Karpas-422 (cell line): ENCODE data around the gene PCNX3. TPM values are rescaled to one million over a fixed set of nuclear protein-coding genes. Genes with fewer than 3 reads are reported as not detected.

Experiments
- DNase-seq: peaks from one replicate; pipeline ENCODE4 v3.0.0-alpha.2; 2015
- H2AFZ ChIP-seq: fragments of 200-600 bp; sonication (generic); 2 replicates; pipeline ENCODE4 v1.6.1; 2014; ENCODE audit warnings: antibody characterized with exemption, low read length, mixed read lengths
- H3K27ac ChIP-seq: fragments of 200-600 bp; sonication (generic); 2 replicates; pipeline ENCODE4 v1.5.1; 2014; ENCODE audit warnings: mild to moderate bottlenecking, low read length, moderate library complexity
- H3K27me3 ChIP-seq: fragments of 200-600 bp; sonication (generic); 2 replicates; pipeline ENCODE4 v1.6.1; 2014; ENCODE audit warnings: low read length, mixed read lengths
- H3K36me3 ChIP-seq: fragments of 200-600 bp; sonication (generic); 2 replicates; pipeline ENCODE4 v1.6.1; 2014; ENCODE audit warnings: low read length, mixed read lengths; ENCODE audit not compliant: insufficient read depth
- H3K4me1 ChIP-seq: fragments of 200-600 bp; sonication (generic); 2 replicates; pipeline ENCODE4 v1.6.1; 2014; ENCODE audit warnings: mild to moderate bottlenecking, low read length, mixed read lengths
- H3K4me2 ChIP-seq: fragments of 200-600 bp; sonication (generic); 2 replicates; pipeline ENCODE4 v1.6.1; 2014; ENCODE audit warnings: low read length, low read depth, mild to moderate bottlenecking; ENCODE audit not compliant: poor library complexity, severe bottlenecking
- H3K4me3 ChIP-seq: fragments of 200-600 bp; sonication (generic); 2 replicates; pipeline ENCODE4 v1.5.1; 2014; ENCODE audit warnings: mild to moderate bottlenecking, antibody characterized with exemption, low read length, mixed read lengths
- H3K79me2 ChIP-seq: fragments of 200-600 bp; sonication (generic); 2 replicates; pipeline ENCODE4 v1.6.1; 2014; ENCODE audit warnings: mild to moderate bottlenecking, low read length, mixed read lengths
- H3K9ac ChIP-seq: fragments of 200-600 bp; sonication (generic); 2 replicates; pipeline ENCODE4 v1.6.0; 2014; ENCODE audit warnings: low read length
- H3K9me2 ChIP-seq: fragments of 200-600 bp; sonication (generic), shearing (Covaris generic); replicated peaks from 2 replicates; pipeline ENCODE4 v1.6.0; 2014; ENCODE audit warnings: mild to moderate bottlenecking, low read length, moderate library complexity; ENCODE audit not compliant: insufficient read depth
- H3K9me3 ChIP-seq: fragments of 300-700, 200-600 bp; sonication (generic); 2 replicates; pipeline ENCODE4 v1.6.1; 2014; ENCODE audit warnings: low read length, mixed read lengths
- H4K20me1 ChIP-seq: fragments of 200-600 bp; sonication (generic); 2 replicates; pipeline ENCODE4 v1.6.1; 2014; ENCODE audit warnings: mild to moderate bottlenecking, antibody characterized with exemption, low read length, low read depth; ENCODE audit not compliant: insufficient read depth
- total RNA-seq: library from RNA; depleted of rRNA; stranded (reverse); fragments of >200 nt; shearing (Covaris generic); gene quantifications from 2 replicates; pipeline ENCODE4 v1.2.3, GENCODE V29; 2014; ENCODE audit warnings: low replicate concordance

PCNX3 gene
- total RNA-seq, 1 experiment from 2014 or later, result 20.4 TPM

DNA sequence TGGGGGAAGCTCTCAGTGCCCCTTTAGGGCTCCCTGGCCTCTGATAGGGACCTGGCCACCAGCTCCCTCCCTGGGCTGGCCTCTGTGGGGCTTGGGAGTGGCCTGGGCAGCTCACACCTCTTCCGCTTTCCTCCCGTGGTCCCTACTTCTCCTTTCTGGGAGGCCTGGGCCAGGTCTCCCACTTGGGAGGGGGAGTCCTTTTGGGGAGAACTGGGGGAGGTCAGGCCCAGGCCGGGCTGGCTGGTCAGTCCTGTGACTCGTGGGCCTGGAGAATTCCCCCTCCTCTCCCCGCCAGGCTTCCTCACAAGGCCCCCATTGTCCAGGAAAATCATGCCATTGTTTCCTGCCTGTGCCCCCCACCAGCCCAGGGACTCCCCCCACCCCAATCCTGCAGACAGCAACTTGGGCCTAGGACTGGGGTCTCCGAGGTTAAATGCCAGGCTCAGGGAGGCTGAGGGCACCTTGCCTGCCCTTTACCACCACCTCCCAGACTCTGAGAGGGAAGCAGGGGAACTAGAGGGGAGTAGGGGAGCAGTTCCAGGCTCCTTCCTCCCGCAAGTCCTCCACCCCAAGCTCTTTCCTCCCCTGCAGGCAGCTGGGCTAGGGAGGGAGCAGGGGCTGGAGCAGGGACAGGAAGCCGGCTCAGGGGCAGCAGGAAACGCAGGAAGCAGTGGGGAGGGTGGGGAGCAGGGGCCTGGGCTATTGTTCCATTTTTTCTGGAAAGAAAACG, 4.4 kb upstream of the PCNX3 start:
- no peaks in the 10 kb centered on the region for H3K9me3 ChIP-seq
- peak overlapping the region; percentile 86 for H3K4me2 ChIP-seq
- no peak overlapping the region for H3K4me3 ChIP-seq
- peak overlapping the region; percentile 80 for H3K9ac ChIP-seq
- no peak overlapping the region for H3K27ac ChIP-seq
- DNase-seq, result no peak
- no peak overlapping the region for H2AFZ ChIP-seq
- peaks cover 8% of the 10 kb centered on the region; the same call in 1 of the 2 replicates for H3K36me3 ChIP-seq
- peaks cover under 1% of the 10 kb centered on the region; the same call in 1 of the 2 replicates for H4K20me1 ChIP-seq
- peaks cover 24% of the 10 kb centered on the region for H3K4me1 ChIP-seq
- H3K79me2 ChIP-seq, result peaks cover 39% of the 10 kb centered on the region
- H3K27me3 ChIP-seq, result no peaks in the 10 kb centered on the region
- H3K9me2 ChIP-seq, result no peaks in the 10 kb centered on the region

- H3K27ac ChIP-seq, result no peak overlapping the region
- H3K9me3 ChIP-seq, result no peaks in the 10 kb centered on the region
- no peaks in the 10 kb centered on the region for H3K9me2 ChIP-seq
- no peaks in the 10 kb centered on the region for H3K27me3 ChIP-seq
- peak overlapping the region; percentile 80 for H3K9ac ChIP-seq
- peaks cover 8% of the 10 kb centered on the region; the same call in 1 of the 2 replicates for H4K20me1 ChIP-seq
- no peak for DNase-seq
- H3K79me2 ChIP-seq, result peaks cover 46% of the 10 kb centered on the region
- peak overlapping the region; percentile 86 for H3K4me2 ChIP-seq
- peaks cover 29% of the 10 kb centered on the region for H3K4me1 ChIP-seq
- no peak overlapping the region for H2AFZ ChIP-seq
- peak overlapping the region; percentile 92; the same call in 1 of the 2 replicates for H3K4me3 ChIP-seq
- peaks cover 3% of the 10 kb centered on the region; the same call in 1 of the 2 replicates for H3K36me3 ChIP-seq
These were observed 3.6 kb upstream of the PCNX3 start for GRCh38 chr11:65611758-65612603.

- no peak for DNase-seq
- Histone ChIP-seq H2AFZ (no peak overlapping the region), H3K9me2 (no peaks in the 10 kb centered on the region), H3K27me3 (no peaks in the 10 kb centered on the region), H3K9ac (peak overlapping the region; percentile 80), H3K4me3 (peak overlapping the region; percentile 92), H3K27ac (no peak overlapping the region), H3K4me1 (peaks cover 36% of the 10 kb centered on the region), H3K36me3 (0 out of 2 replicates have a peak, but pooled peaks cover 3% of the 10 kb centered on the region), H3K4me2 (peak overlapping the region; percentile 86), H3K79me2 (peaks cover 54% of the 10 kb centered on the region), H3K9me3 (no peaks in the 10 kb centered on the region), H4K20me1 (peaks cover 16% of the 10 kb centered on the region)
These were observed 2.9 kb upstream of the PCNX3 start for GRCh38 chr11:65612691-65613090.

DNA sequence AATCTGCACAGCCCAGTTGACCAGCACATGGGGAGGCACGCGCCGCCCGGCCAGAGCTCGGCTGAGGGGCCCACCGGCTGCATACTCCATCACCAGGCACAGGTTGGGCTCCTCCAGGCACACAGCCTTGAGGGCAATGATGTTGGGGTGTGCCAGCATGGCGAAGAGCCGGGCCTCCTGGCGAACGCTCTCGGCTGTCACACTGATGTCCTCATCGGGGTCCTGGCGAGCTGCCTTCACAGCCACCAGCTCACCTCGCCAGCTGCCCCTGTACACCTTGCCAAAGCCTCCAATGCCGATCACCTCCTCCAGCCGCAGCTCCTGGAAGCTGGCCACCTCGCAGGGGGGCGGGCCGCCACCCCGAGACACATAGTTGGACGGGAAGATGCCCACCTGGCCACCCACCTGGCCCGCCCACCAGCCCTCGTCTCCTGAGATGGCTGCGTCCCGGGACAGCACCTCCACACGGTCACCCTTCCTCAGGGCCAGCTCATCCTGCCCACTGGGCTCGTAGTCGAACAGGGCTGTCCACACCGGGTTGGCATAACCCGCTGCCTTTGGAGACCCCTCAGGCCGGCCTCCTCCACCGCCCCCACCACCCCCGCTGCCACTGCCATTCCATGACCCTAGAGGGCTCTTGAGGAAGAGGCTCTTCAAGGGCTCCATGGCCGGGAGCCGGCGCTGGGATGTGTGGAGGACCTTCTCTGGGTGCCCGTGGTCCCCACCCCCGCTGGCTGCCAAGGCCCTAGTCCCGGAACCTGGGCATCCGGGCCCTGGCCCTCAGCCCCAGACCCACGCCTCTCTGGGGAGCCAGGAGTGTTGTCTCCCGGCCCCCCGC, 2.3 kb upstream of the PCNX3 start:
- Histone ChIP-seq H3K27me3 (no peaks in the 10 kb centered on the region), H3K9me3 (no peaks in the 10 kb centered on the region), H3K4me3 (peak overlapping the region; percentile 92), H3K4me1 (peaks cover 36% of the 10 kb centered on the region), H3K79me2 (peaks cover 60% of the 10 kb centered on the region), H3K27ac (peak overlapping the region; percentile 82), H3K9ac (peak overlapping the region; percentile 80), H3K9me2 (no peaks in the 10 kb centered on the region), H3K4me2 (peak overlapping the region; percentile 86), H3K36me3 (0 out of 2 replicates have a peak, but pooled peaks cover 3% of the 10 kb centered on the region), H4K20me1 (peaks cover 21% of the 10 kb centered on the region), H2AFZ (no peak overlapping the region)
- DNase-seq, result peak; percentile 57

DNA sequence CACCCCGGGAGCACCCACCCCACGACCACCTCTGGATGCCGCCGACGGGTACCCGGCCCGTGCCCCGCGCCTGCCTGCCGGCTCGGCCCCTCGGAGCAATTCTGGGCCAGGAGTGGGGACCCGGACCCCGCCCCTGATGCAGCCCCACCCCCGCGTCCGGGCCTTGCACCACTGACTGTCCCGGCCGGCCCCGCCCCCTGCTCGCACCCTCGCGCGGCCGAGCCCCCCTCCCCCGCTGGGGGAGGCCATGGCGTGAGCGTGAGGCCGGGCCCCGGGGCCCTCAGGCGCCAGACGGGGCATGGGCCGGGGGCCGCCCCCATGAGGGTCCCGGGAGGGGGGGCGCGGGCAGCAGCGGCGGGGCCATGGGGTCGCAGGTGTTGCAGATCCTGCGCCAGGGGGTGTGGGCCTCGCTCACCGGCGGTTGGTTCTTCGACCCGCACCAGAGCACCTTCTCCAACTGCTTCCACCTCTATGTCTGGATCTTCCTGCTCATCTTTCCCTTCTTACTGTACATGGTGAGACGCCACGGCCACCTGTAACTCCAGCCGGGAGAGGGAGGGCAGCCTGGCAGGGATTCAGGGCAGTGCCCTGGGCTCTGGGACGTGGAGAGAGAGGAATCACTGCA, 486 bp downstream of the PCNX3 start:
- Histone ChIP-seq H3K79me2 (peaks cover 61% of the 10 kb centered on the region), H4K20me1 (peaks cover 29% of the 10 kb centered on the region)

DNA sequence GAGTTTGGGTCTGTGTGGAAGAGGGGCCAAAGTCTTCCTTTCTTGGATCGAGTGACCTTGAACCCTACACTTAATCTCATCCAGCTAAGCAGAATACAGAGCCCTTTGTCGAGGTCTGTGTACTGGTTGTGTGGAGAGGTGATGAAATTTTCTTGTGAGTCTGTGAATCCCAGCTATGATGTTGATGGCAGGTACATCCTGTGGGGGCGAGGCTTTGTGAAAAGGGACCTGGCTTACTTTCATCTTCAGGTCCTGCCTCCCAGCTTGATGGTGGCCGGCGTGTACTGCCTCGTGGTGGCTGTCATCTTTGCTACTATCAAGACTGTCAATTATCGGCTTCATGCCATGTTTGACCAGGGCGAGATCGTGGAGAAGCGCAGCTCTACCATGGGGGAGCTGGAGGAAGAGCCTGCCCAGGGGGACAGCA, 1.0 kb downstream of the PCNX3 start:
- Histone ChIP-seq H3K4me2 (peak overlapping the region; percentile 98), H3K9ac (peak overlapping the region; percentile 90), H3K27me3 (no peaks in the 10 kb centered on the region), H3K9me2 (no peaks in the 10 kb centered on the region), H3K79me2 (peaks cover 58% of the 10 kb centered on the region), H3K4me3 (peak overlapping the region; percentile 92), H3K27ac (peak overlapping the region; percentile 83; the same call in 1 of the 2 replicates), H2AFZ (no peak overlapping the region), H4K20me1 (peaks cover 29% of the 10 kb centered on the region), H3K4me1 (peaks cover 30% of the 10 kb centered on the region), H3K36me3 (0 out of 2 replicates have a peak, but pooled peaks cover 3% of the 10 kb centered on the region), H3K9me3 (no peaks in the 10 kb centered on the region)
- DNase-seq, result no peak

More for the DNA sequence above, 486 bp downstream of the PCNX3 start:
- H2AFZ ChIP-seq, result no peak overlapping the region
- DNase-seq, result peak; percentile 84
- H3K27ac ChIP-seq, result peak overlapping the region; percentile 83
- H3K9me3 ChIP-seq, result no peaks in the 10 kb centered on the region
- peak overlapping the region; percentile 98 for H3K4me2 ChIP-seq
- H3K9ac ChIP-seq, result peak overlapping the region; percentile 90
- H3K4me1 ChIP-seq, result peaks cover 35% of the 10 kb centered on the region
- no peaks in the 10 kb centered on the region for H3K9me2 ChIP-seq
- H3K27me3 ChIP-seq, result no peaks in the 10 kb centered on the region
- H3K36me3 ChIP-seq, result 0 out of 2 replicates have a peak, but pooled peaks cover 3% of the 10 kb centered on the region
- peak overlapping the region; percentile 92 for H3K4me3 ChIP-seq

DNA sequence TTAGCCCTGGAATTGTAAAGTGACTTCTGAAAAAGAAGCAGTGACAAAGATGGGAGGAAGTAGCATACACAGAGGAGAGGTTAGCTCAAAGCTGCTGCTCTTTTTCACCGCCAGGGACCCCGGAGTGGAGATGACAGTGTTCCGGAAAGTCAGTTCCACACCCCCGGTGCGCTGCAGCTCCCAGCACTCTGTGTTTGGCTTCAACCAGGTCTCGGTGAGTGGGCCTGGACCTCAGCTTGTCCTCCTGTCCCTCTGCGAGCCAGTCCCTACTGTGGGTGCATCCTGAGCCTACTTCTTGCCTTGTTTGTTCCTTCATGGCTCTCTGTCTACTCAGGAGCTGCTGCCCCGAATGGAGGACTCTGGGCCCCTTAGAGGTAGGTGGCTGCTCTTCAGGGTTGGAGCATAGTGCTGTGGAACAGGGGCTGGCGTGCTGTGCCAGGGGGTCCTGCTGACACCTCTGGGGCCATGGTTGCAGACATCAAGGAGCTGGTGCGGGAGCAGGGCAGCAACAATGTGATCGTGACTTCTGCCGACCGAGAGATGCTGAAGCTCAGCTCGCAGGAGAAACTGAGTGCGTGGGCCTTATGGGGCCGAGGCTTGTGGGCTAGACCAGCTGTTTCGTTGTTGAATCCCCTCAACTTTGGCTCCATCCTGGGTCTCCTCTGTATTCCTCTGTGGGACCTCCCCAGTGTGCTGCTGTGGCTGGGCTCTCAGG, 1.7 kb downstream of the PCNX3 start:
- Histone ChIP-seq H3K79me2 (peaks cover 51% of the 10 kb centered on the region), H3K4me2 (peak overlapping the region; percentile 98), H3K27ac (no peak overlapping the region), H3K36me3 (0 out of 2 replicates have a peak, but pooled peaks cover 3% of the 10 kb centered on the region), H3K9me3 (no peaks in the 10 kb centered on the region), H2AFZ (no peak overlapping the region), H3K27me3 (no peaks in the 10 kb centered on the region), H3K9ac (peak overlapping the region; percentile 90), H3K4me3 (peak overlapping the region; percentile 92), H4K20me1 (peaks cover 29% of the 10 kb centered on the region), H3K4me1 (peaks cover 23% of the 10 kb centered on the region), H3K9me2 (no peaks in the 10 kb centered on the region)
- DNase-seq, result no peak
